Activated naive CD4-positive, alpha-beta T cell treated with anti-CD3 and anti-CD28 coated beads, Interleukin-2, amount 50 U/mL, for 24 hours (primary cell): Measurements from ENCODE around the gene MCC.

Experiments used
- H3K27ac Mint-ChIP-seq: one replicate; pipeline ENCODE4 v1.8.0; 2021; ENCODE audit warnings: mild to moderate bottlenecking, mixed read lengths
- H3K27me3 Mint-ChIP-seq: one replicate; pipeline ENCODE4 v1.8.0; 2021; ENCODE audit warnings: mixed read lengths
- H3K36me3 Mint-ChIP-seq: one replicate; pipeline ENCODE4 v1.8.0; 2021; ENCODE audit warnings: mixed read lengths
- H3K4me1 Mint-ChIP-seq: one replicate; pipeline ENCODE4 v1.8.0; 2021; ENCODE audit warnings: mixed read lengths
- H3K4me3 Mint-ChIP-seq: one replicate; pipeline ENCODE4 v1.8.0; 2021; ENCODE audit warnings: mild to moderate bottlenecking, mixed read lengths
- H3K9me3 Mint-ChIP-seq: one replicate; pipeline ENCODE4 v1.8.0; 2021; ENCODE audit warnings: mixed read lengths

The MCC gene

DNA sequence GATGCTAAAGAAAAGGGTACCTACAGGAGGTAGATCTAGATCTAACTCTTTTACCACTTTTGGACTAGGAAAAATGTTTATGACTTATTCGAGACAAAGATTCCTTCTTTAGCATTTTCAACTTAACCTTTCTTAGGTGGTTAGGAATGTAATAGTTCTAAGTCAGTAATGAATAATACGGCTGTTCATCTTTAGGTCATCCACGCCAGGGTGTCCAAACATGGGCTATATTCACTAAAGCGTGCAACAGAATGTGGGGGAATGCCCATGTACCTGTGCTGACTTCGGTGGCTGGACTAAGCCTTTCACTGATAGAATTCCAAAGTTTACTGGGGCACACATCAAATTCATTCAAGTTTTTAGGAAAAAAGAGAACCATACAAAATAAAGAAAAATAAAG, 218.2 kb downstream of the MCC start:
- H3K4me3 Mint-ChIP-seq, result no peak overlapping the region
- no peaks in the 10 kb centered on the region for H3K9me3 Mint-ChIP-seq
- H3K4me1 Mint-ChIP-seq, result peaks cover 12% of the 10 kb centered on the region
- no peaks in the 10 kb centered on the region for H3K27me3 Mint-ChIP-seq
- H3K36me3 Mint-ChIP-seq, result peaks cover 1% of the 10 kb centered on the region
- H3K27ac Mint-ChIP-seq, result no peak overlapping the region

DNA sequence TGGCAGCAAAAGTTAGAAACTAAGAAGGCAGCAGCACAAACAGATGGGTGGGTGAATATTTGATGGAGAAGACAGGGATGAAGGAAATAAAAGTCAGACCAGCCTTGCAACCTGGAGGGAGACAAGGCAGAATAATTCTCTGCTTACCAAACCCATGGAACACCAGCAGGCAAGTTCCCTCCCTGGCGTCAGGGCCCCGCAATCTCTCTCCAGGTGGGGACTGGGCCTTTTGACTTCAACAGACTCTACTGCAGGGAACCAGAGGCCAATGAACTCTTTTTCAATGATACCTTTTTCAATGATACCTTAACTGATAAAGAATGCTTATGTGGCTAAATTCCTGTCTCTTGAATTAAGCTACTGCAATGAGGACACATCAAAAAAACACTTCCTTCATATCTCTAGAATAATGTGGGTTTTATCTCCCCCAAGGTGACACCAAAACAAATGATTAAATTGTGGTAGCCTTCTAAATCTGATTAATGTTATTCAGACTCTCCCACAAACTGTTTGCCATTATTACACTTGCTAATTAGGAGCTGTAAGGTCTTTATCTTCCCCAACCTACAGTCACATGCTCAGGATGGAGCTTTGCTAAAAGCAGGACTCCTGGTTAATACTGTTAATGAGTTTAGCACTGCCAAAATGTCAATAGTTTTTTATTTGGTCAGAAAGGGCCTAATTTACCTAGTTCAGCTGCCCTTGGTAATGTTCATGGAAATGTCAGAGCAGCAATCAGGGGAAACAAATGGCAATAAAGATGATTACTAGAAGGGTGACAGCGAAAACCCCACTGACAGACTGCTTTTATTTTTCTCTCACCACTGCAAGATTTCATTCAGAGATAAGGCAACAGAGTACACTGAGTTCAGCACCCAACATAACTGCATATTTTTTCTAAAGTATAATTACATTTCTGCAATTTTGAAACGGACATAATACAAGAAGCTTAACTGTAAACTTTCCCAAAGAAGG, 218.9 kb downstream of the MCC start:
- Mint-ChIP-seq H3K9me3 (no peaks in the 10 kb centered on the region), H3K4me1 (peaks cover 12% of the 10 kb centered on the region), H3K27me3 (no peaks in the 10 kb centered on the region), H3K36me3 (peaks cover 1% of the 10 kb centered on the region), H3K4me3 (no peak overlapping the region), H3K27ac (no peak overlapping the region)

DNA sequence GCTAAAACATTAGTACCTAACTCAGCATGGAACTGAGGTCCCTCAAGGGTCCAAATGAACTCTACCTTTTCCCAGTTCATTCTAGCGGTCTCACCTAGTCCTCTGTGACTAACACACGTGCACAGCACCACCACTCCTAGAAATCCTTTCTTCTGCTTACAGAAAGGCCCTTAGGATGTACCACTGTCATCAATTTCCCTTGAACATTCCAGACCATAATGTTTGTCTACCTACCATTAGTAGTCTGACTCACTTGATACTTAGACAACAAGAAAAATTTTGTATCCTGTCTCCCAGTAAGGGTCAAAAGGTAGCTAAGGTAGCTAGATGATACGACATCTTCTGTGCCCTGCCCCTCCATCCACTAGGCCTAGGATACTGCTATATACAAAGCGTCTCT, 220.0 kb downstream of the MCC start:
- no peaks in the 10 kb centered on the region for H3K27me3 Mint-ChIP-seq
- H3K27ac Mint-ChIP-seq, result no peak overlapping the region
- no peak overlapping the region for H3K4me3 Mint-ChIP-seq
- H3K36me3 Mint-ChIP-seq, result peaks cover 1% of the 10 kb centered on the region
- peaks cover 7% of the 10 kb centered on the region for H3K4me1 Mint-ChIP-seq
- H3K9me3 Mint-ChIP-seq, result no peaks in the 10 kb centered on the region

DNA sequence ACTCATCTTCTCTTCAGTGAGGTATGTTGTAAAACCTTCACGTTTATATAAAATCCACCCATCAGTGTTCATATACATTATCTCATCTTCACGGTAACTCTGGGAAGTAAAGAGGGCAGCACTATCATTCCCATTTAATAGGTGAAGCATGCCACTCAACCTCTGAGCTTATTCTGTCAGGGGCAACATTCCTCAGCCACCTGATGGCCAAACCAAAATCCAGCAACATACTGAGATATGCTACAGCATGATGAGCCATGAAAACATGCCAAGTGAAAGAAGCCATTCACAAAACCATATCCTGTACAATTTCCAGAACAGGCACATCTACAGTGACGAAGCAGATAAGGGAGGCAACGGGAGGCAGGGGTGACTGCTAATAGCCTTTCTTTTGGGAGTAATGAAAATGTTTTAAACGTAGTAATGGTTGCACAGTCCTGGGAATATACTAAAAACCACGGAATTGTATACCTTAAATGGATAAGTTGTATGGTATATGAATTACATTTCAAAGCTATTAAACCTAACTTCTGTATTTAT, 220.8 kb downstream of the MCC start:
- Mint-ChIP-seq H3K4me1 (peaks cover 7% of the 10 kb centered on the region), H3K27ac (no peak overlapping the region), H3K27me3 (no peaks in the 10 kb centered on the region), H3K4me3 (no peak overlapping the region), H3K36me3 (peaks cover 1% of the 10 kb centered on the region), H3K9me3 (no peaks in the 10 kb centered on the region)

DNA sequence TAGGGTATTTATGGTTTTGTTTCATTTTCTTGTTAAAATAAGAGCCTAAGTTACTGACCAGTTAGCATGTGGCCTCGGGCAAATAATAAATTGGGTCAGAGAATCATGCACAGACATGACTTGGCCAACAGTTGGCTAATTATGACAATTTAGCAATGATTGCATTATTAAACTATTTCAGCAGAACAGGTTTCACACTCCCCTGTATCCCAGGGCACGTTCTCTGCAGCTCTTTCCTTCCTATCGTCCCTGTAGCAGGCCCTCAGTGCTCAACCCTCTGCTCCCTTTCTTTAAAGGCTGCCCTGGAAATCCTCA, 221.4 kb downstream of the MCC start:
- Mint-ChIP-seq H3K27me3 (no peaks in the 10 kb centered on the region), H3K4me3 (no peak overlapping the region), H3K36me3 (peaks cover 1% of the 10 kb centered on the region), H3K27ac (no peak overlapping the region), H3K4me1 (peaks cover 7% of the 10 kb centered on the region), H3K9me3 (no peaks in the 10 kb centered on the region)

DNA sequence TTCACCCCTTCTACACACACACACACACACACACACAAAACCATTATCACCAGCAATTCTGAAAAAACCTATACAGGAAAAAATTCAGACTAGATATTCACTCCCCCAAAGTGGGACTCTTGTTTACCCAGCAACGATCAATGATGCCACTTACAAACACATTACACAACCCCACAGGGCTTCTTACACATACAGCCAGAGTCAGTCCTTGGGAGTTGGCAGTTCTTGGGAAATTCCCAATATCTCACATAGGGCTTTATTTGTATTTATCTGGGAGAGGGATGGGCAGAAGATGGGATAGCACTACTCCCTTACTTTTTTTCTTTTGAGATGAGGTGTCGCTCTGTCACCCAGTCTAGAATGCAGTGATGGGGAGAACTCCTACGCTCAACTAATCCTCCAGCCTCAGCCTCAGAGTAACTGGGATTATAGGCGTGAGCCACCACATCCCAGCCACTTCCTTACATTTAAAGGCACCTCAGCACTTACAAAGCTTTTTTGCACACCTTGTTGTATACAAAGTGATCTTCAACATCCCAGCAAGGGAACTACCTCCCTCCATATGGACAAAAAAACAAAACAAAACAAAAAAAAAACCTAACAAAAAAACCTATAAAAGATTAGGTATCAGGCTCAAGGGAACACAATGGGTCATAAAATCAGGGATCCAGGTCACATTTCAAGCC, 221.9 kb downstream of the MCC start:
- Mint-ChIP-seq H3K9me3 (no peaks in the 10 kb centered on the region), H3K36me3 (peaks cover 1% of the 10 kb centered on the region), H3K27ac (no peak overlapping the region), H3K4me1 (peaks cover 7% of the 10 kb centered on the region), H3K4me3 (no peak overlapping the region), H3K27me3 (no peaks in the 10 kb centered on the region)

DNA sequence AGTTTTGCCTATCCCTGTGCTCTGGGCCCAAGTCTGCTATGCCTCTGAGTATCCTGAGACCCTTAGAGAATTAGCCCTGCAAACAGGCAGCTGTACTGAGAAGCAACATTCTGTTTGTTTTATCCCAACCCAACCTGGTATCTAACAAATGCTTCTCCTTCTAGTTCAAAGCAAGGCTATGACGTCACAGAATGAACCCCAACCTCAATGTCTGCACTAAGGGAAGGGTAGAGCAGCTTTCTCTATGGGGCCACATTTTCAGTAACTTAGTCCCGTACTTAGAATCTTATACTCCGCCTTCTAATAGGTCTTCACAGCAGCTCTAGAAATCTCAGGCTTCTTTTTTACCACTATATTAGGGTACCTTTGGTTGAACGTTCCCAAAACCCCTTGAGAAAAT, 223.1 kb downstream of the MCC start:
- Mint-ChIP-seq H3K4me3 (no peak overlapping the region), H3K36me3 (peaks cover 1% of the 10 kb centered on the region), H3K4me1 (peaks cover 7% of the 10 kb centered on the region), H3K27ac (no peak overlapping the region), H3K9me3 (no peaks in the 10 kb centered on the region), H3K27me3 (no peaks in the 10 kb centered on the region)

DNA sequence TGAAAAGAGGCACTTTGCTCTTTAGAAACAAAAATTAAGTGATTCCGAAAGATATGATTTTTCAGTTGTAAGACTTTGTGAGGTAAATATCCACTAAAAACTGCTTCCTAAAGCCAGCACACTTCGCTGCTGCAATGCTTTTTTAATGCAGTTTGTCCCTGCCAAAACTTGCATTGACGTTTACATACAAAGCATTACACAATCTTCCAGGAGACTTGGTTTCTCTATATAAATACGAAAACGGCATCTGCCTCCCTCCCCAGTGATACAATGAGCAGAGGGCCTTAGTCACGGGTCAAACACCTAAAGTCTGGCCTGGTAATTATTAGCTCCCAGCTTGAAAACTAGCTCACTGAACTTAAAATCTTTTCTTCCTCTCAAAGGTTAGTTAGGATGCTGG, 224.2 kb downstream of the MCC start:
- H3K36me3 Mint-ChIP-seq, result peaks cover 1% of the 10 kb centered on the region
- H3K9me3 Mint-ChIP-seq, result no peaks in the 10 kb centered on the region
- no peak overlapping the region for H3K4me3 Mint-ChIP-seq
- H3K27me3 Mint-ChIP-seq, result no peaks in the 10 kb centered on the region
- no peak overlapping the region for H3K27ac Mint-ChIP-seq
- H3K4me1 Mint-ChIP-seq, result no peaks in the 10 kb centered on the region

DNA sequence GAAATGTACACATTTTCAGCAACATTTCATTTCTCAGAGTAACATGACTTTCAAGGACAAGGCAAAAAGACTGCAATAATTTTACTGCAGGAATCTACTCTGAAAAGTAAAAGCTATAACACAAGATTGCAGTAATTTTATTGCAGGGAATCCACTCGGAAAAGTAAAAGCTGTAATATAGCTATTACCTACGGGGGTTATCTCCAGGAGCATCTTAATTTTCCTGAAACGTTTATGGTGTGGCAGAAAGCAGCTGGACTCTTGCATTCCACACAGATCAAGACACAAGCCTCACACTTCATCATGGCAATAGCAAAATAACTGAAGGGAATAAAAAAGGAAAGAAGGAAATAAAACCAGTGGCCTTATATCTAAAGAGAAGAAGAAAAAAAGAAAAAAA, 224.7 kb downstream of the MCC start:
- no peak overlapping the region for H3K27ac Mint-ChIP-seq
- H3K4me1 Mint-ChIP-seq, result no peaks in the 10 kb centered on the region
- H3K4me3 Mint-ChIP-seq, result no peak overlapping the region
- no peaks in the 10 kb centered on the region for H3K9me3 Mint-ChIP-seq
- H3K27me3 Mint-ChIP-seq, result no peaks in the 10 kb centered on the region
- H3K36me3 Mint-ChIP-seq, result peaks cover 1% of the 10 kb centered on the region

DNA sequence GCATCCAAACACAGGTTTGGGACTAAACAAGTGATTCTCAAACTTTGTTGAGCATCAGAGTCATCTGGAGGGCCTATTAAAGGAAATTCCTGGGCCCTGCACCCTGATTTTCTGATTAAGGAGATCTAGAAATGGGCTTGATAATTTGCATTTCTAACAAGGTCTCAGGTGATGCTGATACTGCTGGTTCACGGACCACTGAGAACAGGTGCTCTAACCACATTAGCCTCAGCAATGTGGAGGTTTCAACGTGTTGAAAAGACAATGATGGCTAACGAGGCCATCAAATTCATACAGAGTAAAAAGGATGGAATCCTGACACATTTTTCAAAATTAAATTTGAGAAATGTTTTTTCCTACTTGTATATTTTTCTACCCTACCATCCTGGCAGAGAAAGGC, 225.6 kb downstream of the MCC start:
- no peak overlapping the region for H3K4me3 Mint-ChIP-seq
- H3K27ac Mint-ChIP-seq, result no peak overlapping the region
- H3K9me3 Mint-ChIP-seq, result no peaks in the 10 kb centered on the region
- no peaks in the 10 kb centered on the region for H3K27me3 Mint-ChIP-seq
- H3K4me1 Mint-ChIP-seq, result no peaks in the 10 kb centered on the region
- H3K36me3 Mint-ChIP-seq, result peaks cover 1% of the 10 kb centered on the region

DNA sequence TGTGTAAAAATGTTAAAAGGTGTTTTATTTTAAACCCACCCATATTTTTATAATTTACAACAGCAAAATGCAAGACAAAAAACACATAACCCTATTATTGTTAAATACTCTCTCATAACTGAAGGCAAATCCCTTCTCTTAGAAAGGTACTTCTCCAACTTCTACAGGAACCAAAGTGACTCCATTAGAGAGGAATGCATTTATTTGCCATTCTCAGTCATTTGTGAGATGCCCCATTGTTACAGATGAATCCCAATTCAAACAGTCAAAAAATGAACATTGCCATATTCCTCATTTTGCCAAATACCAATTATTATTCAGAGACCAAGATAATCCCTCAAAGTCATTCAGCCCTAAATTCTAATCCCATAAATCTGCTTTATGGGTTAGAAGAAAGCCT, 229.2 kb downstream of the MCC start:
- Mint-ChIP-seq H3K4me3 (no peak overlapping the region), H3K27me3 (no peaks in the 10 kb centered on the region), H3K4me1 (no peaks in the 10 kb centered on the region), H3K36me3 (no peaks in the 10 kb centered on the region), H3K27ac (no peak overlapping the region), H3K9me3 (no peaks in the 10 kb centered on the region)

DNA sequence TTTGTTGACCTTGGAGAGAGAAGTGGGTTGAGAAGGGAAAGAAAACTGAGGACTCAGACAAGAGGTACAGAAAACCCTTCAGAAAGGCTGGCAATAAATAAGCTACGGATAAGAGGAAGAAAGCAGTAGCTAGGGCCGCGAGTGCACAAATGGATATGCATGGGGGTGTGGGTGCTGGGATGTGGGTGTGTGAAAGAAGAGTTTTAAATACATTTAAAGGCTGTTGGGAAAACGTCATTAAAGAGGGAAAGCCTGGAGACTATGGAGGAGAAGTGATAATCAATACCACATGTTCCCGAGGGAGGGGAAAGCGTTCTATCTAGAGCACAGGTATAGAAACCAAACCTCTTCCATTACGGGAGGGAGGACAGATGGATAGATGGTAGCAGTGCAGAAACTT, 230.7 kb downstream of the MCC start:
- Mint-ChIP-seq H3K27me3 (peaks cover 1% of the 10 kb centered on the region), H3K4me3 (no peak overlapping the region), H3K36me3 (no peaks in the 10 kb centered on the region)

DNA sequence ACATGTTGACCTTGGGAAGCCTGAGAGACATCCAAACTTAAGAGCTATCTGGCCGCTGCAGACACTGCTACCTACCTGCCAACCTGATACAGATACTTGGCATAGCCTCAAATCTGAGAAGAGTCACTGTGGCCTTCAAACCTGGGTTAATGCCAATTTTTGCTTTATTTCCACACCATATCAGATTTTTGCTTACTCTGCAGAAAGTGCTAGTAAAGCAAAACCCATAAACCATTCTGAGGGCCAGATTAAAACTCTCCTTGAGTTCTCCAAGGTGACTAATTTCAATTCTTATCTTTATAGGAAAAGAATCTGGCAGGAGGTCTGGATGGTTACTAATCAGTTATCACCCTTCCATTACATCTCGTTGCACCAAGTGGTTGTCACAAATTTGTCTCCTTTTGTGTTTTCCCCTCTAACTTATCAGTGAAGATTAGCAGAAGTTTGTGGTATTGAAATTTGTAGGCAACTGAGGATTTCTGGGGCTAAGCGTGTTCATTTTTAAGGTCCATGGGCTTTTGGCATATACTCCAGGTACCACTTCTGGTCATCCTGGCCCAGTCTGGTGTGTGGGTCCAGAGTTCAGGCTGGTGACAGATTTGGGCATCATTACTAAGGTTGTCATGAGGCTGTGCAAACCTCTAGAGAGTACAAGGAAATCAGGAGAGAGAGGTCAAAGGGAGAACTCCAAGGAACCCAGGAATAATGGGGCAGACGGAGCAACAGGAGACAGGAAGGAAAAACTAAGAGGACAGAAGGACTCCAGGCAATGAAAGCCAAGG, 231.4 kb downstream of the MCC start:
- no peak overlapping the region for H3K4me3 Mint-ChIP-seq
- H3K4me1 Mint-ChIP-seq, result no peaks in the 10 kb centered on the region
- H3K27ac Mint-ChIP-seq, result no peak overlapping the region
- H3K36me3 Mint-ChIP-seq, result no peaks in the 10 kb centered on the region
- H3K27me3 Mint-ChIP-seq, result peaks cover 2% of the 10 kb centered on the region
- no peaks in the 10 kb centered on the region for H3K9me3 Mint-ChIP-seq

More for the DNA sequence above, 230.7 kb downstream of the MCC start:
- Mint-ChIP-seq H3K9me3 (no peaks in the 10 kb centered on the region), H3K27ac (no peak overlapping the region), H3K4me1 (no peaks in the 10 kb centered on the region)

DNA sequence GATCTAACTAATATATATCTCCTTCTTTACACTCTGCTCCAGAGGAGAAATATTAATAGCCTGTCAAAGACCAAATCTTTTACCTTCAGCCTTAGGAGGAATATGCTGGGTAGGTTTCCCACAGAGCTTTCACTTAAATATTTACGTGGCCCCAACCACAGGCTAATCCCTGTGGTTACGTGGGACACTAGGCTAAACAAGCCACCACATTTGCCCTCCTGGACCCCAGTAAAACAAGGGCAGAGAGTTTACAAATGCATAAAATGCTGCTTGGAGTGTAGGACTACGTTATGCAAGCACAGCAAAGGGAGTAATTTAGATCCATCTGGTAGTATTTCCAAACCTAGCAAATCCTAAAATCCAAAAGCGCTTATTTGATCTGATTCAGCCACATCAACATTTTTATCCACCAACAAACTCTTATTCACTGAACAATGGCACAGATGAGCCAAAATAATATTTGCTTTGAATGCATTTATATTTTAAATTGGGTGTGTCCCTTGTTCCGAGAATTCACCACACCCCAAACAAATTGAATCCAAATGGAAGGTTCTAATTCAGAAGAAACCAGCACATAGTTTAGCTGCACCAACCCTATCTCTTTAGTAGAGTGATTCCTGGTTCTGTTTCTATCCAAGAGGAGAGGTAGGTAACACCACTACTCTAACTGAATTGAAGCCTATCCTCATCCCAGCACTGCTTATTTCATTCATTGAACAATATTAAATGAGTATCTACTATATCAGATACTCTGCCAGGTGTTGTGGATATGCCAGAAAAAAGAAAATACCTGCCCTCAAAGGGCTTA, 232.5 kb downstream of the MCC start:
- no peak overlapping the region for H3K4me3 Mint-ChIP-seq
- no peak overlapping the region for H3K27ac Mint-ChIP-seq
- H3K9me3 Mint-ChIP-seq, result no peaks in the 10 kb centered on the region
- no peaks in the 10 kb centered on the region for H3K36me3 Mint-ChIP-seq
- H3K4me1 Mint-ChIP-seq, result no peaks in the 10 kb centered on the region
- H3K27me3 Mint-ChIP-seq, result peaks cover 4% of the 10 kb centered on the region

DNA sequence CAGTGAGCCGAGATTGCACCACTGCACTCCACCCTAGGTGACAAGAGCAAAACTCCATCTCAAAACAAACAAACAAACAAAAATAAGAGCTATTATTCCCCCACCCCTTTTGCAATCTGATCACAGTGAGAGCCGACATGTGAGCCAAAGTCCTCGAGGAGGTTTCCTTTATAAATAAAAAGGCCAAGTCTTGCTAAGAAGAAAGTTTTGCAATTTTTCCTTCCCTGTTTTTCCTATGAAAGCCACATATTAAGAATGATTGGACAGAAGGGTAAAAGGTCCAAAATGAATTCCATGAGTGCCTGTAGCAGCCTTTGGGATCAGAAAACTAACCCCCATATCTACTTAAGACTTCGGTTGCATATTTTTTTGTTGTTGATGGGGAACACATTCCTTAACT, 233.1 kb downstream of the MCC start:
- no peaks in the 10 kb centered on the region for H3K36me3 Mint-ChIP-seq
- no peaks in the 10 kb centered on the region for H3K4me1 Mint-ChIP-seq
- no peak overlapping the region for H3K4me3 Mint-ChIP-seq
- no peaks in the 10 kb centered on the region for H3K9me3 Mint-ChIP-seq
- H3K27ac Mint-ChIP-seq, result no peak overlapping the region
- H3K27me3 Mint-ChIP-seq, result peaks cover 4% of the 10 kb centered on the region
